GM12875 (cell line): ENCODE measurements around the gene ZBTB43.

Experiments
- H3K4me3 ChIP-seq: one replicate; pipeline ENCODE4 v1.5.1; 2011; ENCODE audit warnings: low read depth, low read length, control low read depth
- CTCF ChIP-seq: IDR thresholded peaks from 2 replicates; pipeline ENCODE4 v1.5.1; 2011; ENCODE audit warnings: low read depth, mild to moderate bottlenecking, control low read depth, inconsistent platforms, low read length, moderate library complexity, borderline replicate concordance; ENCODE audit not compliant: insufficient read depth

Gene ZBTB43

GRCh38 chr9:126886034-126886822 is 81.4 kb downstream of the ZBTB43 start:
- TF ChIP-seq CTCF: no peak
- H3K4me3 ChIP-seq: no peak overlapping the region

GRCh38 chr9:126886897-126887296 is 82.1 kb downstream of the ZBTB43 start:
- no peak overlapping the region for H3K4me3 ChIP-seq
- TF ChIP-seq CTCF: no peak
